K562 treated with DMSO at 1 percent for 12 hours (cell line): ENCODE data around the gene ZNF12. TPM values are rescaled to one million over a fixed set of nuclear protein-coding genes. Genes with fewer than 3 reads are reported as not detected.

Experiments used
- total RNA-seq: library from RNA; unstranded; fragments of 300-600 nt; gene quantifications from 2 replicates; pipeline ENCODE4 v1.2.3, GENCODE V29; 2022; ENCODE audit not compliant: insufficient read depth

ZNF12 gene
- total RNA-seq, result 11.3 and 13.7 TPM in 2 replicates

GRCh38 chr7:6706666-6707407 lies at the start of gene ZNF12:
ZNF12 (minus strand) TSS chr7:6706947; CDS start chr7:6705173, 1,774 bp downstream.

GRCh38 chr7:6753964-6754363 lies 47.2 kb upstream of the ZNF12 start, which contains the start of gene RSPH10B2:
RSPH10B2 (plus strand) TSS chr7:6754103; CDS start chr7:6757678, 3,575 bp downstream.

Other genes starting within 250 kb of the ZNF12 start
- 59.2 and 92.4 TPM in 2 replicates for gene KDELR2, start 222.8 kb downstream of the ZNF12 start, total RNA-seq
- gene GRID2IP, start 155.5 kb downstream of the ZNF12 start, total RNA-seq, result not detected in 2 replicates
- gene ZDHHC4, start 129.5 kb downstream of the ZNF12 start, total RNA-seq, result 88.6 and 91.4 TPM in 2 replicates
- 46.8 and 65.1 TPM in 2 replicates for gene INTS15, start 116.9 kb downstream of the ZNF12 start, total RNA-seq
- gene ZNF853, start 91.3 kb downstream of the ZNF12 start, total RNA-seq, result not detected in 2 replicates
- gene ZNF316, start 69.6 kb downstream of the ZNF12 start, total RNA-seq, result 14.9 and 28.4 TPM in 2 replicates
- gene RSPH10B2, start 47.2 kb upstream of the ZNF12 start, total RNA-seq, result not detected in 2 replicates
- 17.9 and 21.5 TPM in 2 replicates for gene CCZ1B, start 119.3 kb upstream of the ZNF12 start, total RNA-seq